GM18505 (cell line): ENCODE data around the gene HUNK.
A peak's percentile ranks its signal among the peaks of the same experiment; 100 is the strongest.
"Not testable (repeated sequence)": the region's sequence is repeated elsewhere in the genome, so short reads cannot be mapped to it uniquely, and the experiment has no call there.

Experiments used
- ATAC-seq: cut with Tn5 transposase; IDR thresholded peaks from one replicate; pipeline ENCODE4 v1.9.1; 2021; ENCODE audit not compliant: unreplicated experiment
- POLR2A ChIP-seq: IDR thresholded peaks from 4 replicates; pipeline ENCODE4 v1.6.1; 2011; ENCODE audit warnings: borderline replicate concordance; ENCODE audit not compliant: insufficient read depth, insufficient read length; ENCODE audit errors: extremely low read depth

Gene HUNK

DNA sequence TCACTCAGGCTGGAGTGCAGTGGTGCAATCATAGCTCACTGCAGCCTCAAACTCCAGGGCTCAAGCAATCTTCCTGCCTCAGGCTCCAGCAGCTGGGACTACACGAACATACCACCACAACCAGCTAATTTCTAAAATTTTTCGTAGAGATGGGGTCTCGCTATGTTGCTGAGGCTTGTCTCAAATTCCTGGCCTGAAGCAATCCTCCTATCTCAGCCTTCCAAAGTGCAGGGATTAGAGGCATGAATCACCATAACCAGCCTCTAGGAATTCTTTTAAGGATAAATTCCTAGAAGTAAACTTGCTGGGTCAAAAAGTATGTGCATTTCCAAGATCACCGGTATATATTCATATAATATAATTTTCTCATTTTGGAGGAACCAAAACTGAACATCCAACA is 17.6 kb upstream of the HUNK start:
- no peak for TF ChIP-seq POLR2A
- ATAC-seq = no peak

DNA sequence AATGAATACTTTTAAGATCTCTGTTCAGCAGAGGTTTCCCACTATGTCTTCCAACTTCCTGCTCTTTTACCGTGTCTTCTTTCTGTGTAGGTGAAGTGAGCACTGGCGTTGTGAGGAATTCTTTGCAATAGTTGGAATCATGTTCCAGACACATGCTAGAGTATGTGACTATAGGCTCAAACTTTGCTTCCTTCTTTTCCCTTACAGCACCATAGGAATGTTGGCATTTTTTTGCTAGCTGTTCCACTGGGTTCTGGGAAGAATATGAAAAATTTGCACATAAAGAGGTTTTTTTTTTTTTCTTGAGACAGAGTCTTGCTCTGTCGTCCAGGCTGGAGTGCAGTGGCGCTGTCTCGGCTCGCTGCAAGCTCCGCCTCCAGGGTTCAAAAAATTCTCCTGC is 15.7 kb upstream of the HUNK start:
- no peak for ATAC-seq
- TF ChIP-seq POLR2A = no peak

DNA sequence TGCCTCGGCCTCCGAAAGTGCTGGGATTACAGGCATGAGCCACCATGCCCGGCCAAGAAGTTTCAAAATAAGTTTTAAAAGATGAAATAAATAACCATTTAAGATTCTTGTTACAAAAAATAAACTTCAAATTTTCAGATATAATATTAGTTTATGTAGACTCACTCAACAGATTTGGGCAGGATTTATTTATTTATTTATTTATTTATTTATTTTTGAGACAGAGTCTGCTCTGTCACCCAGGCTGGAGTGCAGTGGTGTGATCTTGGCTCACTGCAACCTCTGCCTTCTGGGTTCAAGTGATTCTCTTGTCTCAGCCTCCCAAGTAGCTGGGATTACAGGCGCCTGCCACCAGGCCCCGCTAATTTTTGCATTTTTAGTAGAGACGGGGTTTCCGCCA is 15.2 kb upstream of the HUNK start:
- ATAC-seq = not testable (repeated sequence)

GRCh38 chr21:31860851-31861250 is 12.0 kb upstream of the HUNK start:
- TF ChIP-seq POLR2A = no peak
- ATAC-seq = no peak

DNA sequence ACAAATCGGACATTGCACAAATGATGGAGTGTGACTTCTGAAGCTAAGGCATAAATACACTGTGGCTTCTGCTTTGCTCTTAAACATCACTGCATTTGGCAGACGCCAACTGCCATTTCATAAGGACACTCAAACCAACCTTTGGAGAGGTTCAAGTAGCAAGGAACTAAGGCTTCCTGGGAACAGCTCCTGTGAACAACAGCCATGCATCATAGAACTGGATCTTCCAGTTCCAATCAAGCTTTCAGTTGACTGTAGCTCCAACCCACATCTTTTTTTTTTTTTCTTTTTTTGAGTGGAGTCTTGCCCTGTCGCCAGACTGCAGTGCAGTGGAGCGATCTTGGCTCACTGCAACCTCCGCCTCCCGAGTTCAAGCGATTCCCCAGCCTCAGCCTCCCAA is 10.7 kb upstream of the HUNK start:
- no peak for TF ChIP-seq POLR2A
- ATAC-seq = no peak

GRCh38 chr21:31865429-31865970 is 7.3 kb upstream of the HUNK start:
- ATAC-seq = no peak
- TF ChIP-seq POLR2A = no peak

- no peak for TF ChIP-seq POLR2A
These were observed 6.7 kb upstream of the HUNK start for GRCh38 chr21:31866077-31866511.

DNA sequence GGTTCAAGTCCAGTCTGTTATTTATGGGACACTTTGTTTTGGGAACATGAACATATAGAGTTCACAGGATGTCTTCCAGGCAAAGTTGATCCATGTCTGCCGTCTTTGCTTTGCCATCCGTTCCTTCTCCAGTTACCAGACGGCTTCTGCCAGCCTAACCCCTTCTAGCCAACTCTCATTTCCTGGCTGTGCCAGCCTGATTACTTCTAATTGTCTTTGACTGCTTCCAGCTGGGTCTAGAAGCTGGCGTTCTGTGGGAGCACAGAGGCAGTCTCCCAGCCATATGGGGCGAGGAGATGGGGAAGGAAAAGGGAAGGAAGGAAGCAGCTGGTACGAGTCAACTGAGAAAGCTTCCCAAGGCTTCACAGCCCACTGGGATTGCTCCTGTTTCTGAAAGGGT is 3.1 kb upstream of the HUNK start:
- no peak for ATAC-seq
- TF ChIP-seq POLR2A = no peak

More at GRCh38 chr21:31866077-31866511, 6.7 kb upstream of the HUNK start:
- ATAC-seq = peak; percentile 71

- no peak for ATAC-seq
- no peak for TF ChIP-seq POLR2A
These were observed 2.2 kb upstream of the HUNK start for GRCh38 chr21:31870472-31871193.

GRCh38 chr21:31871371-31871770 is 1.4 kb upstream of the HUNK start:
- not testable (repeated sequence) for ATAC-seq

DNA sequence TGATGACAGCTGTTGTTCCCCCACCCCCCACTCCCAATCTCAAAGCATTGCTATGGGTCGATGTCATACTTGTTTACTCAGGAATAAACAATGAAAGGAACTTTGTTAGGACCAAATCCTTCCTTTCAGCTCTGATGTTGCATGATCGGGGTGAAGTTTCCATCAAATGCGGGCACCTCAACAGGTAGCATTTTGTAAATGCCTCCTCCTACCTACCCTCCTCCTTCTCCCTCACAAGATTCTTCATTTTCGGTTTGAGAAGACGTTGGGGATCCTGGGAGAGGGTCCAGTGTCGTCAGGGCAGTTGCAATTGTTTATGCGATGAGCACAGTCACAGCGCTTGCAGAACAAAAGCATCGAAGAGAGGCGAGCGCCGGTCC is 758 bp upstream of the HUNK start:
- ATAC-seq = no peak
- no peak for TF ChIP-seq POLR2A

GRCh38 chr21:31873275-31873695 is 465 bp downstream of the HUNK start:
- no peak for TF ChIP-seq POLR2A
- no peak for ATAC-seq

- no peak for ATAC-seq
- TF ChIP-seq POLR2A = no peak
These were observed 1.1 kb downstream of the HUNK start for GRCh38 chr21:31873696-31874599.

DNA sequence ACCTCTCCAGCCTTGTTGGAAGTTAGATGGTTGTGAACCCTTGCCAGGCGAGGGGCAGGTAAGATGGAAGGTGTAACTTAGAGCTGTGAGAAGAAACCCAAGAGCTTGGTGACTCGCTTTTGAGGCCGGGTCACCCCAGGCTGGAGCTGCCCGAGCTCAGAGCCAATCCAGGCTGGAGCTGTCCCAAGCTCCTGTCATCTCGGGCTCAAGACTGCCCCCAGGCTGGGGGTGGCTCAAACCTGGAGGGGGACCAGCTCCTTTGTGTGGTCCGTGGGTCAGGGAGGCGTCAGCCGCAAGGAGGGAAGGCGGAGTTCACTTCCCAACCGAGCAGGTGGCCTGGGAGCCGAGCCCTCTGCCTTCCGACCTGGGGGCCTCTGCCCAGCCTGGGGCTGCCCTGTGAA is 2.0 kb downstream of the HUNK start:
- ATAC-seq = no peak
- TF ChIP-seq POLR2A = no peak
